Suprapubic skin (tissue), 4 donors: ENCODE measurements around the gene TGFBR1. TPM values are rescaled to one million over a fixed set of nuclear protein-coding genes. Genes with fewer than 3 reads are reported as not detected.

Experiments used
- DNase-seq, 2 donors: peaks; one replicate each; pipeline ENCODE4 v3.0.0-alpha.2; 2019; ENCODE audit warnings: low spot score in 2 of 2
- H3K27ac ChIP-seq: fragments of 200-600 bp; sonication (generic); one replicate; pipeline ENCODE4 v1.5.1; 2019
- H3K27me3 ChIP-seq: fragments of 200-600 bp; sonication (generic); one replicate; pipeline ENCODE4 v1.5.1; 2019
- H3K36me3 ChIP-seq: fragments of 200-600 bp; sonication (generic); one replicate; pipeline ENCODE4 v1.5.1; 2019
- H3K4me1 ChIP-seq: fragments of 200-600 bp; sonication (generic); one replicate; pipeline ENCODE4 v1.5.1; 2019
- H3K4me3 ChIP-seq: fragments of 200-600 bp; sonication (generic); one replicate; pipeline ENCODE4 v1.5.1; 2019; ENCODE audit warnings: mild to moderate bottlenecking
- H3K9me3 ChIP-seq: fragments of 200-600 bp; sonication (generic); one replicate; pipeline ENCODE4 v1.5.1; 2019
- CTCF ChIP-seq, 2 donors: fragments of 200-600 bp in 1 of 2; fragments of 450-650 bp in 1 of 2; sonication (generic) in 1 of 2; IDR thresholded peaks; one replicate each; pipeline ENCODE4 v1.5.1; 2016 to 2019; ENCODE audit warnings: antibody characterized with exemption in 2 of 2, mild to moderate bottlenecking in 1 of 2, moderate library complexity in 1 of 2
- EP300 ChIP-seq: sonication (generic); formaldehyde crosslinking; IDR thresholded peaks from one replicate; pipeline ENCODE4 v1.6.1; 2017; ENCODE audit warnings: antibody characterized with exemption
- POLR2A ChIP-seq, 2 donors: fragments of 450-650 bp; IDR thresholded peaks; one replicate each; pipeline ENCODE4 v1.6.1; 2017; ENCODE audit warnings: antibody characterized with exemption in 2 of 2, mild to moderate bottlenecking in 2 of 2, moderate library complexity in 2 of 2
- POLR2AphosphoS5 ChIP-seq, 3 donors: sonication (generic); formaldehyde crosslinking; IDR thresholded peaks; one replicate each; pipeline ENCODE4 v1.6.1; 2017; ENCODE audit warnings: antibody characterized with exemption in 3 of 3
- WGBS: methylation state at CpG from one replicate; pipeline ENCODE4 v1.1.5; 2018; 5-methylcytosine and 5-hydroxymethylcytosine counted together
- total RNA-seq, 4 donors: library from RNA; depleted of rRNA; stranded (reverse); fragments of >200 nt; gene quantifications; one replicate each; pipeline ENCODE4 v1.1.0, GENCODE V29; 2016

Gene TGFBR1
- total RNA-seq, 4 donors from 2014 or later: 11.3 to 19.8 (median 14.7) TPM

GRCh38 chr9:99147177-99147576, 42.3 kb downstream of the TGFBR1 start:
- no peak for DNase-seq
- Histone ChIP-seq H3K36me3 (peaks cover 53% of the 10 kb centered on the region), H3K4me3 (no peak overlapping the region), H3K27me3 (no peaks in the 10 kb centered on the region), H3K4me1 (no peaks in the 10 kb centered on the region), H3K27ac (no peak overlapping the region), H3K9me3 (no peaks in the 10 kb centered on the region)
- TF ChIP-seq POLR2A (IDR thresholded peaks at IDR 0.05): no peak
- no peak for TF ChIP-seq CTCF (IDR thresholded peaks at IDR 0.05)
- no peak for TF ChIP-seq POLR2AphosphoS5 (IDR thresholded peaks at IDR 0.05)
- no peak for TF ChIP-seq EP300

- 87% methylated on average over 8 of the region's 8 CpGs for WGBS
- H3K9me3 ChIP-seq: no peaks in the 10 kb centered on the region
- TF ChIP-seq POLR2A (IDR thresholded peaks at IDR 0.05): no peak
- no peak for DNase-seq
- H3K4me1 ChIP-seq: no peaks in the 10 kb centered on the region
- H3K27ac ChIP-seq: no peak overlapping the region
- peaks cover 21% of the 10 kb centered on the region for H3K36me3 ChIP-seq
- H3K4me3 ChIP-seq: no peak overlapping the region
- no peaks in the 10 kb centered on the region for H3K27me3 ChIP-seq
Measured at GRCh38 chr9:99150451-99151171, 45.7 kb downstream of the TGFBR1 start.

GRCh38 chr9:99154356-99154755, 49.4 kb downstream of the TGFBR1 start:
- Histone ChIP-seq H3K9me3 (no peaks in the 10 kb centered on the region), H3K4me1 (no peaks in the 10 kb centered on the region), H3K4me3 (no peak overlapping the region), H3K27ac (no peak overlapping the region), H3K36me3 (peaks cover under 1% of the 10 kb centered on the region), H3K27me3 (no peaks in the 10 kb centered on the region)
- WGBS: 52% methylated on average over 3 of the region's 3 CpGs
- no peak for DNase-seq
- TF ChIP-seq CTCF (IDR thresholded peaks at IDR 0.05) (no peak), POLR2A (IDR thresholded peaks at IDR 0.05) (no peak), EP300 (no peak), POLR2AphosphoS5 (IDR thresholded peaks at IDR 0.05) (no peak)

GRCh38 chr9:99155736-99156135, 50.8 kb downstream of the TGFBR1 start:
- no peak for DNase-seq
- Histone ChIP-seq H3K27me3 (no peaks in the 10 kb centered on the region), H3K4me3 (no peak overlapping the region), H3K4me1 (no peaks in the 10 kb centered on the region), H3K36me3 (no peaks in the 10 kb centered on the region), H3K27ac (no peak overlapping the region), H3K9me3 (no peaks in the 10 kb centered on the region)
- 59% methylated on average over 2 of the region's 2 CpGs for WGBS
- TF ChIP-seq POLR2AphosphoS5 (IDR thresholded peaks at IDR 0.05): no peak
- no peak for TF ChIP-seq CTCF (IDR thresholded peaks at IDR 0.05)
- TF ChIP-seq EP300: no peak
- TF ChIP-seq POLR2A (IDR thresholded peaks at IDR 0.05): no peak

- Histone ChIP-seq H3K9me3 (no peaks in the 10 kb centered on the region), H3K4me1 (no peaks in the 10 kb centered on the region), H3K27ac (no peak overlapping the region), H3K36me3 (no peaks in the 10 kb centered on the region), H3K4me3 (no peak overlapping the region), H3K27me3 (no peaks in the 10 kb centered on the region)
- TF ChIP-seq POLR2AphosphoS5 (IDR thresholded peaks at IDR 0.05) (no peak), EP300 (no peak), CTCF (IDR thresholded peaks at IDR 0.05) (no peak), POLR2A (IDR thresholded peaks at IDR 0.05) (no peak)
- 73% methylated on average over 4 of the region's 4 CpGs for WGBS
- no peak for DNase-seq
Measured at GRCh38 chr9:99158629-99159028, 53.7 kb downstream of the TGFBR1 start.

GRCh38 chr9:99160173-99160572, 55.3 kb downstream of the TGFBR1 start:
- TF ChIP-seq CTCF (IDR thresholded peaks at IDR 0.05) (no peak), POLR2A (IDR thresholded peaks at IDR 0.05) (no peak), EP300 (no peak), POLR2AphosphoS5 (IDR thresholded peaks at IDR 0.05) (no peak)
- Histone ChIP-seq H3K4me1 (no peaks in the 10 kb centered on the region), H3K27me3 (no peaks in the 10 kb centered on the region), H3K9me3 (no peaks in the 10 kb centered on the region), H3K4me3 (no peak overlapping the region), H3K36me3 (no peaks in the 10 kb centered on the region), H3K27ac (no peak overlapping the region)
- DNase-seq: no peak
- WGBS: 84% methylated on average over 6 of the region's 6 CpGs
